Panc1 (cell line): ENCODE data around the gene PLET1. TPM values are rescaled to one million over a fixed set of nuclear protein-coding genes. Genes with fewer than 3 reads are reported as not detected.

Source experiments
- ATAC-seq: fragments of 200-7000 bp; cut with Tn5 transposase; 2 replicates; pipeline ENCODE4 v1.9.1; 2020; ENCODE audit warnings: mild to moderate bottlenecking, moderate library complexity
- BruUV-seq: library from RNA; stranded (reverse); fragments of 400-500 nt; replicated peaks from 2 replicates; lab custom pipeline; 2021; lab: Mats Ljungman, UMichigan
- CTCF ChIA-PET: fragments of 300-600 bp; sonication (Branson Sonifier 250); formaldehyde crosslinking; loops from one replicate; lab custom pipeline; 2022; ENCODE audit warnings: antibody characterized with exemption; lab: Charles Lee
- POLR2A ChIA-PET: fragments of 300-600 bp; sonication (Branson Sonifier 250); formaldehyde crosslinking; loops from one replicate; lab custom pipeline; 2022; ENCODE audit warnings: antibody characterized with exemption; lab: Charles Lee
- DNase-seq: peaks from one replicate; pipeline ENCODE4 v3.0.0-alpha.2; 2010; ENCODE audit warnings: low read depth, low spot score
- H3K27ac ChIP-seq: 2 replicates; pipeline ENCODE4 v1.5.1; 2011; ENCODE audit warnings: mild to moderate bottlenecking, low read length, inconsistent platforms
- H3K27me3 ChIP-seq: fragments of 200-500 bp; sonication (Bioruptor generic); 2 replicates; pipeline ENCODE4 v1.6.0; 2014; ENCODE audit warnings: low read length, inconsistent platforms; ENCODE audit not compliant: control insufficient read depth, insufficient read depth
- H3K36me3 ChIP-seq: fragments of 200-500 bp; sonication (Bioruptor generic); 2 replicates; pipeline ENCODE4 v1.5.1; 2014; ENCODE audit warnings: inconsistent platforms, mild to moderate bottlenecking, low read length, moderate library complexity; ENCODE audit not compliant: control insufficient read depth, insufficient read depth
- H3K4me1 ChIP-seq: 2 replicates; pipeline ENCODE4 v1.5.1; 2011; ENCODE audit warnings: inconsistent platforms, mild to moderate bottlenecking, low read length, moderate library complexity; ENCODE audit not compliant: control insufficient read depth, insufficient read depth
- H3K4me3 ChIP-seq, 2 experiments: 2 replicates each; pipeline ENCODE4 v1.5.1; 2011 to 2012; ENCODE audit warnings: low read depth in 2 of 2, low read length in 2 of 2, mild to moderate bottlenecking in 2 of 2, inconsistent platforms in 1 of 2, moderate library complexity in 1 of 2
- H3K9me3 ChIP-seq: fragments of 200-500 bp; sonication (Bioruptor generic); 2 replicates; pipeline ENCODE4 v1.5.1; 2014; ENCODE audit warnings: low read depth, mild to moderate bottlenecking, inconsistent platforms, low read length, moderate library complexity; ENCODE audit not compliant: control insufficient read depth, insufficient read depth
- CTCF ChIP-seq: fragments of 450-650 bp; IDR thresholded peaks from 2 replicates; pipeline ENCODE4 v1.5.1; 2017; ENCODE audit warnings: mild to moderate bottlenecking
- POLR2AphosphoS5 ChIP-seq: IDR thresholded peaks from 2 replicates; pipeline ENCODE4 v1.6.1; 2012; ENCODE audit warnings: mild to moderate bottlenecking, low read depth, low read length, moderate library complexity
- REST ChIP-seq, 2 experiments: IDR thresholded peaks; 2 replicates each; pipeline ENCODE4 v1.6.1; 2011 to 2012; ENCODE audit warnings: low read depth in 2 of 2, control low read depth in 1 of 2, low read length in 1 of 2, mild to moderate bottlenecking in 1 of 2, moderate library complexity in 1 of 2; ENCODE audit not compliant: insufficient read depth in 1 of 2
- SIN3A ChIP-seq: IDR thresholded peaks from 2 replicates; pipeline ENCODE4 v1.6.1; 2012; ENCODE audit warnings: low read depth, mild to moderate bottlenecking, low read length, moderate library complexity, borderline replicate concordance; ENCODE audit not compliant: insufficient read depth
- TCF7L2 ChIP-seq: IDR thresholded peaks from 2 replicates; pipeline ENCODE4 v1.6.1; 2011; ENCODE audit warnings: mild to moderate bottlenecking, low read depth, low read length, inconsistent platforms
- in situ Hi-C: cut with HindIII; loops from 2 replicates; pipeline ENCODE4 v1.10.0; 2016; ENCODE audit warnings: low sequenced_read_pairs, low pct_unique_long_range_greater_than_20kb
- intact Hi-C: fragments of 100-400 bp; cut with micrococcal nuclease; formaldehyde crosslinking; loops from one replicate; pipeline ENCODE4 v1.10.0; 2022; ENCODE audit not compliant: unreplicated experiment
- total RNA-seq: library from RNA; stranded (reverse); gene quantifications from one replicate; pipeline ENCODE4 v1.2.1, GENCODE V29; 2021; ENCODE audit not compliant: unreplicated experiment

PLET1 gene
- total RNA-seq, 1 experiment from 2014 or later, result not detected

GRCh38 chr11:112215621-112216020 lies 45.0 kb downstream of the PLET1 start:
- no peaks in the 10 kb centered on the region for H3K9me3 ChIP-seq
- POLR2A ChIA-PET, result no interaction called here
- no peak overlapping the region for H3K4me3 ChIP-seq
- intact Hi-C loops, result no loop called here
- CTCF ChIA-PET, result no interaction called here
- H3K27me3 ChIP-seq, result no peaks in the 10 kb centered on the region
- ATAC-seq, result no peak
- TF ChIP-seq SIN3A (no peak), REST (IDR thresholded peaks at IDR 0.05; ENCODE audit: insufficient read depth in 1 of 2, low read depth in 2 of 2, low read length in 1 of 2) (no peak), TCF7L2 (no peak)
- DNase-seq, result no peak
- in situ Hi-C loops, result no loop called here
- no peaks in the 10 kb centered on the region for H3K36me3 ChIP-seq
- no TSS peak for BruUV-seq
- no peak overlapping the region for H3K27ac ChIP-seq
- H3K4me1 ChIP-seq, result no peaks in the 10 kb centered on the region

- Histone ChIP-seq H3K4me3 (no peak overlapping the region), H3K27ac (no peak overlapping the region), H3K4me1 (no peaks in the 10 kb centered on the region), H3K27me3 (no peaks in the 10 kb centered on the region), H3K9me3 (no peaks in the 10 kb centered on the region), H3K36me3 (no peaks in the 10 kb centered on the region)
- no peak for TF ChIP-seq REST (IDR thresholded peaks at IDR 0.05; ENCODE audit: insufficient read depth in 1 of 2, low read depth in 2 of 2, low read length in 1 of 2)
- no peak for TF ChIP-seq SIN3A
- TF ChIP-seq TCF7L2, result no peak
- no peak for TF ChIP-seq CTCF
- no peak for TF ChIP-seq POLR2AphosphoS5
- in situ Hi-C loops, result no loop called here
- DNase-seq (no peak), ATAC-seq (no peak)
- BruUV-seq, result no TSS peak
- intact Hi-C loops, result no loop called here
- ChIA-PET POLR2A (no interaction called here), CTCF (no interaction called here)
Measured at GRCh38 chr11:112213753-112214152, 46.9 kb downstream of the PLET1 start.
